NOMO-1 treated with dmso at 0.1 percent for 144 hours (cell line): ENCODE measurements around the gene CD248.
"Not testable (repeated sequence)": the region's sequence is repeated elsewhere in the genome, so short reads cannot be mapped to it uniquely, and the experiment has no call there.

ENCODE experiments used
- DNase-seq: peaks from one replicate; lab custom pipeline; 2025; ENCODE audit not compliant: unreplicated experiment; lab: John Stamatoyannopoulos, UW

Gene CD248

GRCh38 chr11:66277064-66277463, 39.8 kb downstream of the CD248 start:
- DNase-seq, result not testable (repeated sequence)

GRCh38 chr11:66276619-66277018, 40.2 kb downstream of the CD248 start:
- not testable (repeated sequence) for DNase-seq

- no peak for DNase-seq
These were observed 40.7 kb downstream of the CD248 start for GRCh38 chr11:66275984-66276612.

DNA sequence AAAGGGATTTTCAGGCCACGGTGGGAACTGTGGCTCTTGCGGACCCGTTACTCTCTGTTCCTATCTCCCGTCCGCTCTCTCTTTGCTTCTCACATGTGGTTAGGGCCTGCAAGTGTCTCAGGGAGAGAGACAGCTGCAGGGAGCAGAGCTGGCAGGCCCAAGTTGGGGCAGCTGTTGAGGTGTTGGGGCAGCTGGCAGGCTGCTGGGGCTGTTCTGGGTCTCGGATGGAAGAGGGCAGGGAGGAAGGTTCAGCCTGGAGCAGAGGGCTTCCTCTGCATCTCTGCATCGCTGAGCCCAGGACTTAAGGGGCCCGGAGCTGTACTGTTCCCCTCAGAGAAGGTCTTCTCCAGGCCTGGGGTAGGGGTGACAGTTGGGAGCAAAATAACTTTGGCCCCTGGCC, 41.4 kb downstream of the CD248 start:
- no peak for DNase-seq

- no peak for DNase-seq
These were observed 42.6 kb downstream of the CD248 start for GRCh38 chr11:66274219-66274618.

GRCh38 chr11:66272596-66272995, 44.2 kb downstream of the CD248 start:
- DNase-seq, result no peak

- DNase-seq, result no peak
These were observed 45.0 kb downstream of the CD248 start for GRCh38 chr11:66271816-66272215.

GRCh38 chr11:66268952-66269905, 47.6 kb downstream of the CD248 start:
- DNase-seq, result peak; percentile 65

DNA sequence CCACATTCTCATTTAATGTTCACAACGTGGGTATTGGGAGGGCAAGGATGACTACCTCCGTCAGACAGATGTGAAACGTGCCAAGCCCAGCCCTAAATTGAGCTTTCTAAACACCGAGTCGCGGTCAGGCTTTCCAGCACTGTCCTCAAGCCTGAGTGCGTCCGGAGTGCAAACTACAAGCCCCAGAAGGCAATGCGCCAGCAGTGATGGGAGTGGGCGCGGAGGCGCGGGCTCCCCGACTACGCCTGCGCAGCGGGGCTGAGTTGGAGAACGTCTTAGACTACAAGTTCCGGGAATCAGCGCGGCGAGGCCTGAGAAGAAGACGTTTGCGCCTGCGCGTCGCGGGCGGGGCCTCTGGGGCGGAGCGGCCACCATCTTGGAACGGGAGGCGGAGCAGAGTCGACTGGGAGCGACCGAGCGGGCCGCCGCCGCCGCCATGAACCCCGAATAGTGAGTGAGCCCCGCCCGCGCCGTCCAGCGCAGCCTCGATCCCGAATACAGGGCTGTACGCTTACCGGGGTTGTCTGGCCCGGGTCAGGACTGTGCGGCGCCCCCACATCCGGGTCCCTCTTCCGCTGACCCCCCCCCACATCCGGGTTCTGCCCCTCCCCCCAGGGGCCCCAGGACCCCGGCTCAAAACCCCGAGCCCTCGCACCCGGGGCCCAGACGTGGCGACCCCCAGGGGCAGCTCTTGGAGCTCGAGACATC, 48.4 kb downstream of the CD248 start, which contains the start of gene RAB1B:
RAB1B (plus strand) TSS at position 396 of the 708 bp plus-strand sequence; CDS start at position 437, 41 bp downstream.
- DNase-seq, result peak; percentile 98

DNA sequence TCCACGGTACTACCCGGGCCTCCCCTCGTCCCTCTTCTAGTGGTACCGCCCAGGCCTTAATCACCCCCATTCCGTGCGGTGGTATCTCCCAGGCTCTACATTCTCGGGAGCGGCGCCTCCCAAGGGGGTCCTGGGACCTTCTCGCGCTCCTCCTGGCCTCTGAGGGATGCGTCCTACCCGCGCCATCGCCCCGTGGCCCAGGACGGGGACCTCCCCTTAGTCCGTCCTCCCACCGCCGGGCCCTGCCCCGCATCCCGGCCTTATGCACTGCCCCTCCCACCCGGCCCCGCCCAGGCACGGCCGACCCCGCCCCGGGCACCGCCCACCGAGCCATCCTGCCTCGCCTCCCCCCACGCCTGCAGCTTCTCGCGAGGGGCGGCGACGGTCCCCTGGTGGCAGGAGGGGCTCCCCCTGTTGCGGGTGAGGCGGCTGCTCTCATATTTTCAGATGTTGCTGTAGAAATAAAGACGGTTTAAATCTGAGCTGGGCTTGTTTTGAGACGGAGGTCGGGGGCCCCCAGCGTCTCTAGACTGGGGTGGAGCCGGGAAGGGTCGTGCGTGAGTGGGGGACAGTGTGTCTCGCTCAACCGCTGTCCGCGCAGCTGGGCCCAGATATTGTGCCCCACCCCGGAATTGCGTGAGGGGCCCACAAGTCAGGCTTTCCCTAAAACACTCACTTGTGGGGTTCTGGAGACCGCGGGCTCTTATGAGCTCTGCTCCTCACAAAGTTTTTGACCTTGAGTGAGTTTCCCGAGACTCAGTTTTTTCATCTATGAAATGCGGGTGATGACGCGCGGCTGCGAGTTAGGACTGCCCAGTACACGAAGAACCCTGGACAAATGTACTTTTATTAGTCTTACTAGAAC, 49.2 kb downstream of the CD248 start:
- DNase-seq, result peak; percentile 46

GRCh38 chr11:66267039-66267378, 49.8 kb downstream of the CD248 start:
- no peak for DNase-seq

GRCh38 chr11:66266378-66267038, 50.3 kb downstream of the CD248 start:
- DNase-seq, result no peak

DNA sequence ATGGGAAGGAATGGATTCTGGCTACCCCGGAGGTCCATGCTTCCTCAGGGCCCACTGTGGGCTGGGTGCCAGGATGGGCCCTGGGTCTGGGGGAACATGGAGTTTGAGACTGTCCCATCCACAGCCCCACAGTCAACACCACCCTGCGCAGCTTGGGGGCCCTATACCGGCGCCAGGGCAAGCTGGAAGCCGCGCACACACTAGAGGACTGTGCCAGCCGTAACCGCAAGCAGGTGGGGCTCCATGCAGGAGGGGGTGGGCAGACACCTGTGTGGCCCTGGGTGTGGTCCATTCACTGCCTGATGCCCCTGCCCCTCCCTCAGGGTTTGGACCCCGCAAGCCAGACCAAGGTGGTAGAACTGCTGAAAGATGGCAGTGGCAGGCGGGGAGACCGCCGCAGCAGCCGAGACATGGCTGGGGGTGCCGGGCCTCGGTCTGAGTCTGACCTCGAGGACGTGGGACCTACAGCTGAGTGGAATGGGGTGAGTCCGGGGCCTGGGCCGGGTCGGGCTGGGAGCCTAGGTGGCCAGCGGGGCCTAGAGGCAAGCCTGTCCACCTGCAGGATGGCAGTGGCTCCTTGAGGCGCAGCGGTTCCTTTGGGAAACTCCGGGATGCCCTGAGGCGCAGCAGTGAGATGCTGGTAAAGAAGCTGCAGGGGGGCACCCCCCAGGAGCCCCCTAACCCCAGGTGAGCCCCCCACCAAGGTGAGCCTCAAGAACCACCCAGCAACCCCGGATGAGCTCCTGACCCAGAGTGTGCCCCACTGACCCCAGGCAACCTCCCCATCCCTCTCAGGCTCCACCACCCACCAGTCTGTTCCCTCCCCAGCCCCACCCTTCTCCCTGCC, 51.1 kb downstream of the CD248 start:
- no peak for DNase-seq

GRCh38 chr11:66264914-66265313, 51.9 kb downstream of the CD248 start:
- DNase-seq, result no peak
